Measurements from ENCODE around the gene KCNF1.

The KCNF1 gene

GRCh38 chr2:10883801-10884478 is 27.8 kb upstream of the KCNF1 start:
- no peak for TF ChIP-seq ARNTL (CRISPR knock-in tag; IDR thresholded peaks at IDR 0.05; ENCODE audit: borderline replicate concordance, low read depth)
- no peak for ATAC-seq

- TF ChIP-seq GLIS3 (CRISPR knock-in tag; IDR thresholded peaks at IDR 0.05) (no peak), TSHZ2 (CRISPR knock-in tag; IDR thresholded peaks at IDR 0.05) (no peak), ZNF8 (CRISPR knock-in tag; IDR thresholded peaks at IDR 0.05) (no peak), TOX (CRISPR knock-in tag; IDR thresholded peaks at IDR 0.05; ENCODE audit: borderline replicate concordance) (no peak), CSRNP3 (CRISPR knock-in tag; IDR thresholded peaks at IDR 0.05) (no peak), POU6F1 (CRISPR knock-in tag; IDR thresholded peaks at IDR 0.05; ENCODE audit: borderline replicate concordance, low read depth) (no peak), OSR1 (CRISPR knock-in tag; IDR thresholded peaks at IDR 0.05) (no peak), BACH2 (CRISPR knock-in tag; IDR thresholded peaks at IDR 0.05; ENCODE audit: borderline replicate concordance) (no peak), ZFP30 (CRISPR knock-in tag; IDR thresholded peaks at IDR 0.05) (no peak), ESRRG (CRISPR knock-in tag; IDR thresholded peaks at IDR 0.05) (no peak), CREB5 (CRISPR knock-in tag; IDR thresholded peaks at IDR 0.05; ENCODE audit: low read depth) (no peak), PPARA (CRISPR knock-in tag; IDR thresholded peaks at IDR 0.05; ENCODE audit: borderline replicate concordance) (no peak), ZFP3 (CRISPR knock-in tag; IDR thresholded peaks at IDR 0.05) (no peak), SNAI2 (CRISPR knock-in tag; IDR thresholded peaks at IDR 0.05) (no peak), ZNF565 (CRISPR knock-in tag; conservative IDR thresholded peaks at IDR 0.05; ENCODE audit: low read depth) (no peak), TCF4 (CRISPR knock-in tag; IDR thresholded peaks at IDR 0.05; ENCODE audit: borderline replicate concordance) (no peak), ZC3H10 (CRISPR knock-in tag; IDR thresholded peaks at IDR 0.05) (no peak), RARB (CRISPR knock-in tag; IDR thresholded peaks at IDR 0.05) (no peak), ZNF70 (CRISPR knock-in tag; IDR thresholded peaks at IDR 0.05) (no peak), PATZ1 (CRISPR knock-in tag; IDR thresholded peaks at IDR 0.05; ENCODE audit: borderline replicate concordance) (no peak)
- ATAC-seq, result no peak
These were observed 27.2 kb upstream of the KCNF1 start for GRCh38 chr2:10884574-10884975.

- no peak for ATAC-seq
- TF ChIP-seq GLIS3 (CRISPR knock-in tag; IDR thresholded peaks at IDR 0.05) (no peak), TSHZ2 (CRISPR knock-in tag; IDR thresholded peaks at IDR 0.05) (no peak), RARB (CRISPR knock-in tag; IDR thresholded peaks at IDR 0.05) (no peak), ESRRG (CRISPR knock-in tag; IDR thresholded peaks at IDR 0.05) (no peak), CSRNP3 (CRISPR knock-in tag; IDR thresholded peaks at IDR 0.05) (no peak), TCF4 (CRISPR knock-in tag; IDR thresholded peaks at IDR 0.05; ENCODE audit: borderline replicate concordance) (no peak), PPARA (CRISPR knock-in tag; IDR thresholded peaks at IDR 0.05; ENCODE audit: borderline replicate concordance) (no peak)
These were observed 26.5 kb upstream of the KCNF1 start for GRCh38 chr2:10885094-10885860.

Data from SK-N-SH treated with all-trans-retinoic acid at 6 μM for 48 hours (cell line).